NT2/D1 (cell line): ENCODE data around the gene PCNT.

Source experiments
- DNase-seq: peaks from one replicate; pipeline ENCODE4 v3.0.0-alpha.2; 2011; ENCODE audit warnings: low read depth, low spot score
- H3K27me3 ChIP-seq: 2 replicates; pipeline ENCODE4 v1.6.0; 2011; ENCODE audit warnings: mild to moderate bottlenecking; ENCODE audit not compliant: insufficient read length, insufficient read depth
- H3K36me3 ChIP-seq: 2 replicates; pipeline ENCODE4 v1.6.1; 2011; ENCODE audit warnings: mild to moderate bottlenecking, low read length, mixed read lengths; ENCODE audit not compliant: insufficient read depth, insufficient read length
- H3K4me1 ChIP-seq: 2 replicates; pipeline ENCODE4 v1.5.1; 2011; ENCODE audit not compliant: insufficient read depth, insufficient read length
- H3K4me3 ChIP-seq: 2 replicates; pipeline ENCODE4 v1.5.1; 2011; ENCODE audit warnings: low read depth; ENCODE audit not compliant: insufficient read length
- H3K9ac ChIP-seq: 2 replicates; pipeline ENCODE4 v1.6.0; 2011; ENCODE audit warnings: low read depth; ENCODE audit not compliant: insufficient read length
- H3K9me3 ChIP-seq: 2 replicates; pipeline ENCODE4 v1.5.1; 2011; ENCODE audit warnings: mild to moderate bottlenecking, low read length; ENCODE audit not compliant: insufficient read depth
- SUZ12 ChIP-seq: IDR thresholded peaks from 2 replicates; pipeline ENCODE4 v1.6.1; 2011; ENCODE audit not compliant: insufficient read length, insufficient read depth; ENCODE audit errors: extremely low read depth
- YY1 ChIP-seq: IDR thresholded peaks from 2 replicates; pipeline ENCODE4 v1.6.1; 2011; ENCODE audit not compliant: insufficient read length, insufficient read depth
- ZNF274 ChIP-seq: IDR thresholded peaks from 2 replicates; pipeline ENCODE4 v1.6.1; 2011; ENCODE audit warnings: mild to moderate bottlenecking, low read depth, low read length

The PCNT gene

GRCh38 chr21:46285761-46286647 is 38.0 kb upstream of the PCNT start, which contains the start of gene YBEY:
Gene YBEY, plus strand, starts transcription at chr21:46286342. Its CDS starts 572 bp downstream, at chr21:46286914.
- Histone ChIP-seq H3K9me3 (no peaks in the 10 kb centered on the region), H3K27me3 (no peaks in the 10 kb centered on the region), H3K4me1 (peaks cover 5% of the 10 kb centered on the region), H3K36me3 (peaks cover 55% of the 10 kb centered on the region), H3K4me3 (peak within 1 kb of the TSS; percentile 95), H3K9ac (peak within 1 kb of the TSS; percentile 100)
- no peak for TF ChIP-seq SUZ12
- TF ChIP-seq YY1, result no peak
- TF ChIP-seq ZNF274, result no peak
- DNase-seq, result peak; percentile 97

GRCh38 chr21:46286648-46287002 is 37.3 kb upstream of the PCNT start:
- peak overlapping the region; percentile 100 for H3K9ac ChIP-seq
- H3K4me1 ChIP-seq, result peaks cover 5% of the 10 kb centered on the region
- TF ChIP-seq ZNF274 (no peak), SUZ12 (no peak), YY1 (no peak)
- H3K4me3 ChIP-seq, result peak overlapping the region; percentile 95
- H3K9me3 ChIP-seq, result peaks cover 4% of the 10 kb centered on the region; the same call in 1 of the 2 replicates
- H3K36me3 ChIP-seq, result peaks cover 55% of the 10 kb centered on the region
- DNase-seq, result no peak
- no peaks in the 10 kb centered on the region for H3K27me3 ChIP-seq

- Histone ChIP-seq H3K9ac (peak overlapping the region; percentile 100), H3K4me3 (peak overlapping the region; percentile 95), H3K27me3 (no peaks in the 10 kb centered on the region), H3K4me1 (peaks cover 2% of the 10 kb centered on the region), H3K36me3 (peaks cover 54% of the 10 kb centered on the region), H3K9me3 (peaks cover 6% of the 10 kb centered on the region; the same call in 1 of the 2 replicates)
- no peak for DNase-seq
- TF ChIP-seq YY1, result no peak
- TF ChIP-seq ZNF274, result no peak
- no peak for TF ChIP-seq SUZ12
Measured at GRCh38 chr21:46287541-46287940, 36.4 kb upstream of the PCNT start.

- DNase-seq, result no peak
- H3K36me3 ChIP-seq, result peaks cover 33% of the 10 kb centered on the region
- H3K9ac ChIP-seq, result no peak overlapping the region
- H3K4me3 ChIP-seq, result no peak overlapping the region
- peaks cover 6% of the 10 kb centered on the region; the same call in 1 of the 2 replicates for H3K9me3 ChIP-seq
- peaks cover 1% of the 10 kb centered on the region for H3K4me1 ChIP-seq
- TF ChIP-seq YY1 (no peak), SUZ12 (no peak)
- H3K27me3 ChIP-seq, result no peaks in the 10 kb centered on the region
Measured at GRCh38 chr21:46289655-46290179, 34.2 kb upstream of the PCNT start.

- DNase-seq, result no peak
- H3K9ac ChIP-seq, result no peak overlapping the region
- TF ChIP-seq YY1 (no peak), ZNF274 (no peak), SUZ12 (no peak)
- H3K4me3 ChIP-seq, result no peak overlapping the region
- H3K27me3 ChIP-seq, result no peaks in the 10 kb centered on the region
- H3K4me1 ChIP-seq, result peaks cover 8% of the 10 kb centered on the region
- peaks cover 6% of the 10 kb centered on the region; the same call in 1 of the 2 replicates for H3K9me3 ChIP-seq
- peaks cover 28% of the 10 kb centered on the region for H3K36me3 ChIP-seq
Measured at GRCh38 chr21:46291561-46291960, 32.4 kb upstream of the PCNT start.

GRCh38 chr21:46294647-46295176 is 29.2 kb upstream of the PCNT start:
- Histone ChIP-seq H3K9ac (peak overlapping the region; percentile 50), H3K9me3 (peaks cover 6% of the 10 kb centered on the region; the same call in 1 of the 2 replicates), H3K4me1 (peaks cover 8% of the 10 kb centered on the region), H3K4me3 (no peak overlapping the region), H3K27me3 (no peaks in the 10 kb centered on the region), H3K36me3 (peaks cover 27% of the 10 kb centered on the region)
- TF ChIP-seq SUZ12 (no peak), YY1 (no peak), ZNF274 (no peak)
- no peak for DNase-seq

GRCh38 chr21:46295177-46295770 is 28.7 kb upstream of the PCNT start:
- H3K9me3 ChIP-seq, result peaks cover 6% of the 10 kb centered on the region; the same call in 1 of the 2 replicates
- H3K4me3 ChIP-seq, result no peak overlapping the region
- H3K27me3 ChIP-seq, result no peaks in the 10 kb centered on the region
- DNase-seq, result no peak
- H3K9ac ChIP-seq, result peak overlapping the region; percentile 50
- peaks cover 8% of the 10 kb centered on the region for H3K4me1 ChIP-seq
- H3K36me3 ChIP-seq, result peaks cover 29% of the 10 kb centered on the region
- TF ChIP-seq SUZ12 (no peak), YY1 (no peak), ZNF274 (no peak)
